ENCODE results near the gene CPNE6.
A peak's percentile ranks its signal among the peaks of the same experiment; 100 is the strongest.
"Not testable (repeated sequence)": the region's sequence is repeated elsewhere in the genome, so short reads cannot be mapped to it uniquely, and the experiment has no call there.

The CPNE6 gene

GRCh38 chr14:24105609-24106239 lies 34.4 kb downstream of the CPNE6 start:
- DNase-seq (ENCODE audit: low read depth, low spot score): not testable (repeated sequence)

- DNase-seq (ENCODE audit: low read depth, low spot score): no peak
Observed at GRCh38 chr14:24106672-24107271, 35.4 kb downstream of the CPNE6 start.

GRCh38 chr14:24108336-24108874 lies 37.0 kb downstream of the CPNE6 start:
- no peak for DNase-seq (ENCODE audit: low read depth, low spot score)

- DNase-seq (ENCODE audit: low read depth, low spot score): no peak
Observed at GRCh38 chr14:24110060-24110459, 38.7 kb downstream of the CPNE6 start.

GRCh38 chr14:24110523-24110922 lies 39.2 kb downstream of the CPNE6 start:
- no peak for DNase-seq (ENCODE audit: low read depth, low spot score)

- no peak for DNase-seq (ENCODE audit: low read depth, low spot score)
Observed at GRCh38 chr14:24113379-24113800, 42.0 kb downstream of the CPNE6 start.

- DNase-seq (ENCODE audit: low read depth, low spot score): peak; percentile 91
Observed at GRCh38 chr14:24113801-24114531, 42.6 kb downstream of the CPNE6 start.

GRCh38 chr14:24114532-24115421 lies 43.4 kb downstream of the CPNE6 start, which contains the start of the genes DCAF11 and NRL:
TSS of gene DCAF11 (plus strand) at chr14:24114777. CDS start at chr14:24115595, 818 bp downstream.
TSS of gene NRL (minus strand) at chr14:24114949. CDS start at chr14:24082848, 32,101 bp downstream.
- DNase-seq (ENCODE audit: low read depth, low spot score): peak; percentile 100

- no peak for DNase-seq (ENCODE audit: low read depth, low spot score)
Observed at GRCh38 chr14:24115422-24116127, 44.2 kb downstream of the CPNE6 start.

GRCh38 chr14:24116128-24116814 lies 44.9 kb downstream of the CPNE6 start:
- no peak for DNase-seq (ENCODE audit: low read depth, low spot score)

GRCh38 chr14:24117179-24117578 lies 45.8 kb downstream of the CPNE6 start:
- DNase-seq (ENCODE audit: low read depth, low spot score): no peak

- no peak for DNase-seq (ENCODE audit: low read depth, low spot score)
Observed at GRCh38 chr14:24119691-24120090, 48.3 kb downstream of the CPNE6 start.

GRCh38 chr14:24121210-24121609 lies 49.8 kb downstream of the CPNE6 start:
- DNase-seq (ENCODE audit: low read depth, low spot score): no peak

GRCh38 chr14:24122416-24122815 lies 51.1 kb downstream of the CPNE6 start:
- no peak for DNase-seq (ENCODE audit: low read depth, low spot score)

- no peak for DNase-seq (ENCODE audit: low read depth, low spot score)
Observed at GRCh38 chr14:24122898-24123297, 51.5 kb downstream of the CPNE6 start.

- peak; percentile 40 for DNase-seq (ENCODE audit: low read depth, low spot score)
Observed at GRCh38 chr14:24123424-24124417, 52.4 kb downstream of the CPNE6 start.

GRCh38 chr14:24126939-24127338 lies 55.6 kb downstream of the CPNE6 start:
- DNase-seq (ENCODE audit: low read depth, low spot score): no peak

- no peak for DNase-seq (ENCODE audit: low read depth, low spot score)
Observed at GRCh38 chr14:24127673-24128072, 56.3 kb downstream of the CPNE6 start.

Data from ELF-1 (cell line).